ENCODE results near the gene ZCCHC2. TPM values are rescaled to one million over a fixed set of nuclear protein-coding genes. Genes with fewer than 3 reads are reported as not detected.

The ZCCHC2 gene
- total and polyA plus RNA-seq, 10 donors, result 4.7 to 55.7 (median 30.1) TPM

- Histone ChIP-seq H3K36me3 (no peaks in the 10 kb centered on the region), H3K27ac (no peak overlapping the region), H3K4me1 (peaks cover 0 to 22% (median 13%) of the 10 kb centered on the region in 6 donors), H3K27me3 (replicated peaks in 1 of 7) (no peaks in the 10 kb centered on the region), H3K9me3 (peaks cover 12 to 24% (median 21%) of the 10 kb centered on the region in 8 donors), H3K4me3 (no peak overlapping the region)
- intact Hi-C loops (cut with DNase I; ENCODE audit: low total_unique reads), result no loop called here
- no peak for DNase-seq
- no peak for TF ChIP-seq POLR2A (IDR thresholded peaks at IDR 0.05)
- TF ChIP-seq, protein P1, sequence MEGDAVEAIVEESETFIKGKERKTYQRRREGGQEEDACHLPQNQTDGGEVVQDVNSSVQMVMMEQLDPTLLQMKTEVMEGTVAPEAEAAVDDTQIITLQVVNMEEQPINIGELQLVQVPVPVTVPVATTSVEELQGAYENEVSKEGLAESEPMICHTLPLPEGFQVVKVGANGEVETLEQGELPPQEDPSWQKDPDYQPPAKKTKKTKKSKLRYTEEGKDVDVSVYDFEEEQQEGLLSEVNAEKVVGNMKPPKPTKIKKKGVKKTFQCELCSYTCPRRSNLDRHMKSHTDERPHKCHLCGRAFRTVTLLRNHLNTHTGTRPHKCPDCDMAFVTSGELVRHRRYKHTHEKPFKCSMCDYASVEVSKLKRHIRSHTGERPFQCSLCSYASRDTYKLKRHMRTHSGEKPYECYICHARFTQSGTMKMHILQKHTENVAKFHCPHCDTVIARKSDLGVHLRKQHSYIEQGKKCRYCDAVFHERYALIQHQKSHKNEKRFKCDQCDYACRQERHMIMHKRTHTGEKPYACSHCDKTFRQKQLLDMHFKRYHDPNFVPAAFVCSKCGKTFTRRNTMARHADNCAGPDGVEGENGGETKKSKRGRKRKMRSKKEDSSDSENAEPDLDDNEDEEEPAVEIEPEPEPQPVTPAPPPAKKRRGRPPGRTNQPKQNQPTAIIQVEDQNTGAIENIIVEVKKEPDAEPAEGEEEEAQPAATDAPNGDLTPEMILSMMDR (IDR thresholded peaks at IDR 0.05 in 8 of 11, conservative IDR thresholded peaks at IDR 0.05 in 3 of 11), result no peak
- no peak for TF ChIP-seq POLR2AphosphoS5 (IDR thresholded peaks at IDR 0.05)
- 88 to 98% (median 90%) methylated on average over 9 of the region's 9 CpGs for WGBS, 5 donors
Observed at GRCh38 chr18:62518460-62519375, 4.1 kb upstream of the ZCCHC2 start.

DNA sequence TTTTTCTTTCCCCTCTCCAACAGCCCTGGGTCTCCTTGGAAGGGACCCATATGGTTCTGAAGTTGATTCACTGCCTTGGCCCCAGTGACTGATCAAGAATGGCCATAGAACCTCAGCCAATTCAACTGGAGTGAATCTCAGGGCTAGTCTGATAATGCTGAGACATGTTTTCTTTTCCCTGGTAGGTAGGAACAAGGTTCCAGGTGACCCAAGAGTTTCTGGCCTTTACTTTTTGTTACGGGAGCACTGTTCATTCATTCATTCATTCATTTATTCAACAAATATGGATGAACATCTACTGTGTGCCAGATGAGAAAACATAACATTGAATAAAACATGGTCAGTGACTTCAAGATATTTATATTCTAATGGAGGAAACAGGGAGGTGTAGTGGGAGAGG is 3.1 kb upstream of the ZCCHC2 start:
- Histone ChIP-seq H3K4me1 (peaks cover 0 to 23% (median 13%) of the 10 kb centered on the region in 6 donors), H3K36me3 (no peaks in the 10 kb centered on the region), H3K27me3 (replicated peaks in 1 of 7) (no peaks in the 10 kb centered on the region), H3K9me3 (peaks cover 3 to 15% (median 12%) of the 10 kb centered on the region in 8 donors), H3K4me3 (no peak overlapping the region), H3K27ac (no peak overlapping the region)
- 86 to 100% (median 100%) methylated on average over 1 of the region's 1 CpG for WGBS, 5 donors
- TF ChIP-seq POLR2AphosphoS5 (IDR thresholded peaks at IDR 0.05) (no peak), POLR2A (IDR thresholded peaks at IDR 0.05) (no peak)
- TF ChIP-seq, protein P1 (IDR thresholded peaks at IDR 0.05 in 8 of 11, conservative IDR thresholded peaks at IDR 0.05 in 3 of 11), result no peak
- intact Hi-C loops (cut with DNase I; ENCODE audit: low total_unique reads), result loop anchor here (5.0 to 10.0 kb wide), 3 partner anchors 92 to 335 kb away; partner anchors contain the start of genes PHLPP1, PIGN and RELCH
- DNase-seq, result no peak

- peaks cover 0 to under 1% (median 0%) of the 10 kb centered on the region in 8 donors for H3K9me3 ChIP-seq
- H3K36me3 ChIP-seq, result no peaks in the 10 kb centered on the region
- no peak for DNase-seq
- H3K4me1 ChIP-seq, result peaks cover 10 to 37% (median 26%) of the 10 kb centered on the region in 6 donors
- peak overlapping the region in 3 of 8 donors; percentile 87 to 94 (median 89) for H3K4me3 ChIP-seq
- 78 to 91% (median 87%) methylated on average over 4 of the region's 4 CpGs for WGBS, 5 donors
- no peaks in the 10 kb centered on the region for H3K27me3 ChIP-seq (replicated peaks in 1 of 7)
- TF ChIP-seq POLR2AphosphoS5 (IDR thresholded peaks at IDR 0.05) (no peak), POLR2A (IDR thresholded peaks at IDR 0.05) (no peak)
- TF ChIP-seq, protein P1 (IDR thresholded peaks at IDR 0.05 in 8 of 11, conservative IDR thresholded peaks at IDR 0.05 in 3 of 11), result no peak
- intact Hi-C loops (cut with DNase I; ENCODE audit: low total_unique reads), result loop anchor here (5.0 to 10.0 kb wide), 3 partner anchors 94 to 336 kb away; partner anchors contain the start of genes PHLPP1, PIGN and RELCH
- H3K27ac ChIP-seq, result no peak overlapping the region
Observed at GRCh38 chr18:62521082-62521481, 1.7 kb upstream of the ZCCHC2 start.

- TF ChIP-seq POLR2AphosphoS5 (IDR thresholded peaks at IDR 0.05) (no peak), POLR2A (IDR thresholded peaks at IDR 0.05) (no peak)
- TF ChIP-seq, protein P1 (IDR thresholded peaks at IDR 0.05 in 8 of 11, conservative IDR thresholded peaks at IDR 0.05 in 3 of 11), result no peak
- intact Hi-C loops (cut with DNase I; ENCODE audit: low total_unique reads), result loop anchor here (5.0 to 10.0 kb wide), 3 partner anchors 94 to 337 kb away; partner anchors contain the start of genes PHLPP1, PIGN and RELCH
- Histone ChIP-seq H3K27me3 (replicated peaks in 1 of 7) (no peaks in the 10 kb centered on the region), H3K27ac (peak overlapping the region in 3 of 8 donors; percentile 95 to 99 (median 96)), H3K9me3 (no peaks in the 10 kb centered on the region), H3K4me1 (peaks cover 11 to 40% (median 27%) of the 10 kb centered on the region in 6 donors), H3K4me3 (peak overlapping the region; percentile 55 to 94 (median 78)), H3K36me3 (no peaks in the 10 kb centered on the region)
- 30 to 45% (median 32%) methylated on average over 2 of the region's 2 CpGs for WGBS, 5 donors
- DNase-seq, result no peak
Observed at GRCh38 chr18:62521593-62521992, 1.2 kb upstream of the ZCCHC2 start.
